ENCODE data around the gene OSTN. TPM values are rescaled to one million over a fixed set of nuclear protein-coding genes. Genes with fewer than 3 reads are reported as not detected.

OSTN gene
- total RNA-seq, 1 experiment from 2014 or later, result 1.8 TPM

DNA sequence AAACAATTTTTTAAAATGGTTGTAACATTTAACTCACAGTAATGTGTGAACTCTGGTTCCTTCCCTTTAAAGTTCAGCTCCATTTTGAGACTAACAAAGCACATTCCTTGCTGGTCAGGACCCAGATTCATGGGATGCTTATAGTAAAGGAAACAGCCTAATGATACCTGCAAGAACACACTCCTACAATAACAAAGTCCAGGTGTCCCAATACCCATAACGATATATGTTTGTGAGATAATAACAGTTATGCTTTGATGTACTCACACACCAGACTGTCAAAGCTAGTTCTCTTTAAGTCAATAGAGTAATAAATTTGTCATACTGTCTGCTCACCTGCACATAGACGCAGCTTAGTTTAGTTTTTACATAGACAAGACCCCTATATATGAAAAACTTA is 114.3 kb downstream of the OSTN start:
- Histone ChIP-seq H3K9ac (ENCODE audit: low read length) (no peak overlapping the region), H3F3A (ENCODE audit: low read length, unreplicated experiment) (no peaks in the 10 kb centered on the region), H3K9me2 (replicated peaks; ENCODE audit: low read length) (no peaks in the 10 kb centered on the region), H3K4me2 (ENCODE audit: low read length) (no peak overlapping the region), H3K4me3 (ENCODE audit: low read length) (no peak overlapping the region), H3K27ac (ENCODE audit: low read length) (no peak overlapping the region), H3K27me3 (ENCODE audit: low read length) (no peaks in the 10 kb centered on the region), H2AFZ (ENCODE audit: low read length) (no peak overlapping the region), H3K9me3 (ENCODE audit: low read length) (no peaks in the 10 kb centered on the region), H4K20me1 (ENCODE audit: low read length) (no peaks in the 10 kb centered on the region), H3K4me1 (ENCODE audit: insufficient read depth, low read length) (no peaks in the 10 kb centered on the region), H3K79me2 (ENCODE audit: low read length) (no peaks in the 10 kb centered on the region), H3K36me3 (ENCODE audit: low read depth, low read length) (no peaks in the 10 kb centered on the region)
- BruUV-seq (replicated peaks), result no TSS peak
- TF ChIP-seq EZH2phosphoT487 (IDR thresholded peaks at IDR 0.05; ENCODE audit: borderline replicate concordance, low read length) (no peak), EZH2 (IDR thresholded peaks at IDR 0.05; ENCODE audit: low read length, unreplicated experiment) (no peak)
- TF ChIP-seq, protein P1, sequence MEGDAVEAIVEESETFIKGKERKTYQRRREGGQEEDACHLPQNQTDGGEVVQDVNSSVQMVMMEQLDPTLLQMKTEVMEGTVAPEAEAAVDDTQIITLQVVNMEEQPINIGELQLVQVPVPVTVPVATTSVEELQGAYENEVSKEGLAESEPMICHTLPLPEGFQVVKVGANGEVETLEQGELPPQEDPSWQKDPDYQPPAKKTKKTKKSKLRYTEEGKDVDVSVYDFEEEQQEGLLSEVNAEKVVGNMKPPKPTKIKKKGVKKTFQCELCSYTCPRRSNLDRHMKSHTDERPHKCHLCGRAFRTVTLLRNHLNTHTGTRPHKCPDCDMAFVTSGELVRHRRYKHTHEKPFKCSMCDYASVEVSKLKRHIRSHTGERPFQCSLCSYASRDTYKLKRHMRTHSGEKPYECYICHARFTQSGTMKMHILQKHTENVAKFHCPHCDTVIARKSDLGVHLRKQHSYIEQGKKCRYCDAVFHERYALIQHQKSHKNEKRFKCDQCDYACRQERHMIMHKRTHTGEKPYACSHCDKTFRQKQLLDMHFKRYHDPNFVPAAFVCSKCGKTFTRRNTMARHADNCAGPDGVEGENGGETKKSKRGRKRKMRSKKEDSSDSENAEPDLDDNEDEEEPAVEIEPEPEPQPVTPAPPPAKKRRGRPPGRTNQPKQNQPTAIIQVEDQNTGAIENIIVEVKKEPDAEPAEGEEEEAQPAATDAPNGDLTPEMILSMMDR (conservative IDR thresholded peaks at IDR 0.05; ENCODE audit: low read depth, low read length), result no peak
- ATAC-seq (no peak), DNase-seq (no peak)
- intact Hi-C loops (cut with micrococcal nuclease), result no loop called here
- CTCF ChIA-PET, result no interaction called here
- POLR2A ChIA-PET (ENCODE audit: unreplicated experiment), result no interaction called here

DNA sequence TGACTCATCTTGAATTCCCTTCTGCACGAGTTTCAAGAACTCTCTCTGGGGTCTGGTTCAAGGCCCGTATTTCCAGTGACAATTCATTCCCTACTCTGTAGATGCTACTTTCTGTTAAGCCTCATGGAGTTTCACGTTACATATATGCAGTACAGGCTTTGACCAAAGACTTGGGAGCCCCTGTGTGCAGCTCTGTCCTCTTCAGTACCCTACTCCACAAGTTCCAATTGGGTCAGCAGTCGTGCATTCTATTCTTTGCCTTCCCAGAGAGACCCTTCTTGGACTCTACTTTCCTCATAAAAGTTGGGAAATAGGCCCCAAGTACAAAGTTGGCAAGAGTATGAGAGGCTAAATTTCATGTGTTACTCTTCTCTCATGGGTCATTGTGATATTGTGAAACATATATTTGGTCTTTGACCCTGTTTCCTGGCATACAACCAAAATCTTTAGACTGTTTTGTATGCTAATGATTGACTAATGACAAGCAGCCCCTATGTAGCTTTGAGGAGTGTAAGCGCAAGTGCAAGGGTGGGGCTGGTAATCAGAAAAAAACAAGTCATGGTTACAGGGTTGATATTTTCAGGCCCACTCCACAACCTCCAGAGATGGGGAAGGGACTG is 115.2 kb downstream of the OSTN start:
- H3K36me3 ChIP-seq (ENCODE audit: low read depth, low read length), result no peaks in the 10 kb centered on the region
- CTCF ChIA-PET, result no interaction called here
- H3K9ac ChIP-seq (ENCODE audit: low read length), result no peak overlapping the region
- no peaks in the 10 kb centered on the region for H3K27me3 ChIP-seq (ENCODE audit: low read length)
- H3F3A ChIP-seq (ENCODE audit: low read length, unreplicated experiment), result no peaks in the 10 kb centered on the region
- BruUV-seq (replicated peaks), result no TSS peak
- H3K4me2 ChIP-seq (ENCODE audit: low read length), result no peak overlapping the region
- H3K27ac ChIP-seq (ENCODE audit: low read length), result no peak overlapping the region
- H3K79me2 ChIP-seq (ENCODE audit: low read length), result no peaks in the 10 kb centered on the region
- POLR2A ChIA-PET (ENCODE audit: unreplicated experiment), result no interaction called here
- TF ChIP-seq EZH2 (IDR thresholded peaks at IDR 0.05; ENCODE audit: low read length, unreplicated experiment) (no peak), EZH2phosphoT487 (IDR thresholded peaks at IDR 0.05; ENCODE audit: borderline replicate concordance, low read length) (no peak)
- TF ChIP-seq, protein P1 (conservative IDR thresholded peaks at IDR 0.05; ENCODE audit: low read depth, low read length), result no peak
- intact Hi-C loops (cut with micrococcal nuclease), result no loop called here
- ATAC-seq (no peak), DNase-seq (no peak)
- no peak overlapping the region for H3K4me3 ChIP-seq (ENCODE audit: low read length)
- H2AFZ ChIP-seq (ENCODE audit: low read length), result no peak overlapping the region
- no peaks in the 10 kb centered on the region for H3K4me1 ChIP-seq (ENCODE audit: insufficient read depth, low read length)
- H3K9me2 ChIP-seq (replicated peaks; ENCODE audit: low read length), result no peaks in the 10 kb centered on the region
- H4K20me1 ChIP-seq (ENCODE audit: low read length), result no peaks in the 10 kb centered on the region
- H3K9me3 ChIP-seq (ENCODE audit: low read length), result no peaks in the 10 kb centered on the region

Other genes with a start within 250 kb of the OSTN start
- gene CCDC50, start 130.2 kb downstream of the OSTN start, total RNA-seq (2014; rRNA removed), result 68.4 and 80.9 TPM in 2 replicates
- gene UTS2B, start 131.3 kb downstream of the OSTN start, total RNA-seq (2014; rRNA removed), result 1.2 TPM in 1 of 2 replicates, not detected in the other

All from PC-3 (cell line).